GM10266 (cell line): ENCODE measurements around the gene MS4A13.
"Not testable (repeated sequence)": the region's sequence is repeated elsewhere in the genome, so short reads cannot be mapped to it uniquely, and the experiment has no call there.

Experiments
- DNase-seq: peaks from one replicate; pipeline ENCODE4 v3.0.0; 2012; ENCODE audit errors: extremely low spot score
- TF ChIP-seq, protein P1 (sequence below): IDR thresholded peaks from 2 replicates; pipeline ENCODE4 v1.5.1; 2012; ENCODE audit warnings: mild to moderate bottlenecking, low read depth; ENCODE audit not compliant: control insufficient read depth, insufficient read depth; ENCODE audit errors: missing control alignments

Gene MS4A13

GRCh38 chr11:60511393-60511792 lies 3.8 kb upstream of the MS4A13 start:
- TF ChIP-seq, protein P1, sequence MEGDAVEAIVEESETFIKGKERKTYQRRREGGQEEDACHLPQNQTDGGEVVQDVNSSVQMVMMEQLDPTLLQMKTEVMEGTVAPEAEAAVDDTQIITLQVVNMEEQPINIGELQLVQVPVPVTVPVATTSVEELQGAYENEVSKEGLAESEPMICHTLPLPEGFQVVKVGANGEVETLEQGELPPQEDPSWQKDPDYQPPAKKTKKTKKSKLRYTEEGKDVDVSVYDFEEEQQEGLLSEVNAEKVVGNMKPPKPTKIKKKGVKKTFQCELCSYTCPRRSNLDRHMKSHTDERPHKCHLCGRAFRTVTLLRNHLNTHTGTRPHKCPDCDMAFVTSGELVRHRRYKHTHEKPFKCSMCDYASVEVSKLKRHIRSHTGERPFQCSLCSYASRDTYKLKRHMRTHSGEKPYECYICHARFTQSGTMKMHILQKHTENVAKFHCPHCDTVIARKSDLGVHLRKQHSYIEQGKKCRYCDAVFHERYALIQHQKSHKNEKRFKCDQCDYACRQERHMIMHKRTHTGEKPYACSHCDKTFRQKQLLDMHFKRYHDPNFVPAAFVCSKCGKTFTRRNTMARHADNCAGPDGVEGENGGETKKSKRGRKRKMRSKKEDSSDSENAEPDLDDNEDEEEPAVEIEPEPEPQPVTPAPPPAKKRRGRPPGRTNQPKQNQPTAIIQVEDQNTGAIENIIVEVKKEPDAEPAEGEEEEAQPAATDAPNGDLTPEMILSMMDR, result no peak
- no peak for DNase-seq

GRCh38 chr11:60512651-60513225 lies 2.5 kb upstream of the MS4A13 start:
- DNase-seq, result no peak
- TF ChIP-seq, protein P1, result no peak

- DNase-seq, result no peak
- TF ChIP-seq, protein P1, result no peak
Observed at GRCh38 chr11:60513496-60514460, 1.4 kb upstream of the MS4A13 start.

DNA sequence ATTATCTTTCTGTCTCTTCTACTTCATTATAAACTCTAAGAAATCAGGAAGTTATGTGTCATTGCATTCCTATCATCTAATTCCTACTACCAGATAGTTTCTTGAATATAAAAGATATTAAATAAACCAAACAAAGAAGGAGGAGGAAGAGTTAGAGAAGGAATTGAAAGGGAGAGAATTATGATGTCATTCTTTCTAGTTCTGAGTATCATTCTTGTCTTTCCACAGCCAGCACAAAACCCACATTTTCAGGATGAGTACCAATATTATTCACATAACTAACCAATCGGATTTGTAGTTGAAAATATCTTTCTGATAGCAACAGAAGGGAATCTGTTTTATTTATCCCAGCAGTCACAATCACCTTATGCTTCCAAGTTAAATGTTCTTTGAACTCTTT lies 13.3 kb downstream of the MS4A13 start:
- DNase-seq, result no peak
- TF ChIP-seq, protein P1, result no peak

DNA sequence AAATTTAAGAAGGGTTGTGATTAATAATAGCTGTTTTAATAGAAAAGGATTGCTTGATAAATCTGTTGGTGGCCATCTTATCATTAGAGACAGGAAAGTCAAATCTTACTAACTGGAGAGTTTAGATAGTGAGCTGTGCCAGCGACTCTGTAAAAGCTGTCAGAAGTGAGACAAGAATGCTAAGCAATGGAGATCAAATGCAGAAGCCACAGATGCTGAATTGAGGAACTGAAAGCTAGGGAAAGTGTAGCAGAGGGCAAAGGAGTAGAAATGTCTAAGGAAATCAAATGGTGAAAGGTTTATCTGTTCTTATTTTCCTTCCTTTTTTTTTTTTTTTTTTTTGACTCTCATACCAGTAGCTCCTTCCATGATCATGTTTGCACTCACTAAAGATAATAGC lies 13.7 kb downstream of the MS4A13 start:
- TF ChIP-seq, protein P1, result no peak
- peak; percentile 31 for DNase-seq

- TF ChIP-seq, protein P1, result no peak
- DNase-seq, result no peak
Observed at GRCh38 chr11:60530454-60531100, 15.4 kb downstream of the MS4A13 start.

DNA sequence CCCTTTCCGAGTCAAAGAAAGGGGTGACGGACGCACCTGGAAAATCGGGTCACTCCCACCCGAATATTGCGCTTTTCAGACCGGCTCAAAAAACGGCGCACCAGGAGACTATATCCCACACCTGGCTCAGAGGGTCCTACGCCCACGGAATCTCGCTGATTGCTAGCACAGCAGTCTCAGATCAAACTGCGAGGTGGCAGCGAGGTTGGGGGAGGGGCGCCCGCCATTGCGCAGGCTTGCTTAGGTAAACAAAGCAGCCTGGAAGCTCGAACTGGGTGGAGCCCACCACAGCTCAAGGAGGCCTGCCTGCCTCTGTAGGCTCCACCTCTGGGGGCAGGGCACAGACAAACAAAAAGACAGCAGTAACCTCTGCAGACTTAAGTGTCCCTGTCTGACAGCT lies 17.2 kb downstream of the MS4A13 start:
- DNase-seq, result not testable (repeated sequence)

- DNase-seq, result not testable (repeated sequence)
Observed at GRCh38 chr11:60538627-60539026, 23.4 kb downstream of the MS4A13 start.
